Loucy (cell line): ENCODE results near the gene RIIAD1.

Experiments used
- H2AFZ ChIP-seq: fragments of 200-600 bp; sonication (generic); 2 replicates; pipeline ENCODE4 v1.6.0; 2016; ENCODE audit warnings: antibody characterized with exemption, mild to moderate bottlenecking, low read length, moderate library complexity
- H3F3A ChIP-seq: fragments of 200-600 bp; 2 replicates; pipeline ENCODE4 v1.6.0; 2016; ENCODE audit warnings: antibody characterized with exemption, low read depth, mild to moderate bottlenecking
- H3K27me3 ChIP-seq: fragments of 200-600 bp; sonication (generic); 2 replicates; pipeline ENCODE4 v1.6.1; 2014; ENCODE audit warnings: low read length, mild to moderate bottlenecking; ENCODE audit not compliant: insufficient read depth, poor library complexity, severe bottlenecking
- H3K36me3 ChIP-seq: fragments of 200-600 bp; sonication (generic); 2 replicates; pipeline ENCODE4 v1.6.1; 2016; ENCODE audit warnings: low read length; ENCODE audit not compliant: insufficient read depth
- H3K4me1 ChIP-seq: fragments of 200-600 bp; sonication (generic); 2 replicates; pipeline ENCODE4 v1.5.1; 2014; ENCODE audit warnings: low read length, mild to moderate bottlenecking; ENCODE audit not compliant: insufficient read depth, poor library complexity, severe bottlenecking
- H3K4me2 ChIP-seq: fragments of 200-600 bp; sonication (generic); 2 replicates; pipeline ENCODE4 v1.6.0; 2014; ENCODE audit warnings: antibody characterized with exemption, low read length, low read depth, mild to moderate bottlenecking; ENCODE audit not compliant: poor library complexity, severe bottlenecking
- H3K4me3 ChIP-seq: fragments of 200-600 bp; sonication (generic); 2 replicates; pipeline ENCODE4 v1.5.1; 2014; ENCODE audit warnings: low read length, mild to moderate bottlenecking, mixed read lengths; ENCODE audit not compliant: poor library complexity, severe bottlenecking
- H3K79me2 ChIP-seq: fragments of 200-600 bp; sonication (generic); 2 replicates; pipeline ENCODE4 v1.6.1; 2014; ENCODE audit warnings: low read length; ENCODE audit not compliant: insufficient read depth
- H3K9ac ChIP-seq: fragments of 200-600 bp; sonication (generic); 2 replicates; pipeline ENCODE4 v1.6.0; 2014; ENCODE audit warnings: mild to moderate bottlenecking, low read depth, low read length, moderate library complexity; ENCODE audit not compliant: poor library complexity, severe bottlenecking
- H3K9me2 ChIP-seq: fragments of 200-600 bp; sonication (generic); replicated peaks from 2 replicates; pipeline ENCODE4 v1.6.1; 2016; ENCODE audit warnings: low read depth, low read length, mixed read lengths
- H3K9me3 ChIP-seq: fragments of 200-600 bp; sonication (generic); 2 replicates; pipeline ENCODE4 v1.6.1; 2014; ENCODE audit warnings: mild to moderate bottlenecking, antibody characterized with exemption, low read length, low read depth; ENCODE audit not compliant: insufficient read depth
- H4K20me1 ChIP-seq: fragments of 200-600 bp; sonication (generic); 2 replicates; pipeline ENCODE4 v1.6.0; 2014; ENCODE audit warnings: antibody characterized with exemption, low read length, mild to moderate bottlenecking; ENCODE audit not compliant: insufficient read depth, poor library complexity, severe bottlenecking
- CTCF ChIP-seq: fragments of 200-600 bp; sonication (generic); conservative IDR thresholded peaks from 2 replicates; pipeline ENCODE4 v1.5.1; 2014; ENCODE audit warnings: mild to moderate bottlenecking, antibody characterized with exemption, low read length
- EZH2phosphoT487 ChIP-seq: fragments of 200-600 bp; IDR thresholded peaks from 2 replicates; pipeline ENCODE4 v1.6.1; 2018; ENCODE audit warnings: antibody characterized with exemption, mild to moderate bottlenecking, moderate library complexity, borderline replicate concordance

Gene RIIAD1

DNA sequence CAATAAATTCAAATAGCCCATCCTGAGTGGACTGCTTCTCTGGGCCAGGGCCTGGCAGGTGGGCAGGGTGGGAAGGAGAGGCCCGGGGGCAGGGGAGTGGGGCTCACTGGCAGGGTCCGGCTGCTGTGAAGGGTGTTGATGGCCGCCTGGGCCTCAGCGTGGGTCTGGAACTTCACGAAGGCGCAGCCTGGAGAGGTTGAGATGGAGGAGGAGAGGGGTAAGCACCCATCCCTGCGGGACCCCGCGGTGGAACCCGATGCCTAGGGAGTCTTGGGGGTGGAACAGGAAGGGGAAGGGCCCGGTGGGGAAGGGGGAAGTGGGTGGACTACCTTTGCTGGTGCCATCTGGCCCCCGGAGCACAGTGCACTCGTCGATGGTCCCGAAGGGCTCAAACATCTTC, 12.4 kb upstream of the RIIAD1 start:
- Histone ChIP-seq H3F3A (no peaks in the 10 kb centered on the region), H3K4me1 (peaks cover 25% of the 10 kb centered on the region), H3K79me2 (no peaks in the 10 kb centered on the region), H3K9ac (no peak overlapping the region), H3K9me2 (no peaks in the 10 kb centered on the region), H3K36me3 (no peaks in the 10 kb centered on the region), H2AFZ (no peak overlapping the region), H4K20me1 (no peaks in the 10 kb centered on the region), H3K4me3 (no peak overlapping the region), H3K4me2 (no peak overlapping the region), H3K9me3 (no peaks in the 10 kb centered on the region), H3K27me3 (no peaks in the 10 kb centered on the region)
- TF ChIP-seq EZH2phosphoT487 (no peak), CTCF (no peak)

DNA sequence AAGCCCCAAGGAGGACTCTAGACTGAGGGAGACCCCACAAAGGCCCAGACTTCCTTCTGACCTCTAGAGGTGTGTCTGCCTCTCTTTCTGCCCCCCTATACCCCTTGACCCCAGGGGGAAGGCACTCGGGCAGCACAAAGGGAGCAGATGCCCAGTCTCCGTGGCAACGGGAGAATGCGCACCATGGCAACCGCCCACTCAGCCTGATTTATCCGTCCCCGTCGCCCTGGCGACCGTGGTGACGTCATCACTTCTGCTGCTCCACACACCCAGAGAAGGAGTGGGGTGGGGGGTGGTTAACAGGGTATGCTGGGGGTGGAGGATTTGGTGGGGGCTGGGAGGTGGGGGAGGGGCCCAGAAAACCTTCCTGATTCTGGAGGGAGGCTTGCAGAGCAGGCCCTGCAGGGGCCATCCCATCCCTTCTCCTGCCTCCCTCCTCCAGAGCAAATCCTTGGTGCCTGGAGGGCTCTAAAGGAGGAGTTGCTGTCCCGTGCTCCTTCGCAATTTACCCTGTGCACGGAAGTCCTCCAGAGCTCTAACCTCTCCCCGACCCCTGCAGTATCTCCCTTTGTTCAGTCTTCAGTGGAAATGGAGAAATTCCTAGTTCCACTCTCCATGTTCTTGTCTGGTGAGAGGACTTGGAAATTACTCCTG, 11.0 kb upstream of the RIIAD1 start:
- peaks cover 15% of the 10 kb centered on the region for H3K4me1 ChIP-seq
- H2AFZ ChIP-seq: no peak overlapping the region
- no peaks in the 10 kb centered on the region for H3K27me3 ChIP-seq
- H3K4me3 ChIP-seq: no peak overlapping the region
- no peaks in the 10 kb centered on the region for H3F3A ChIP-seq
- no peaks in the 10 kb centered on the region for H3K9me2 ChIP-seq
- no peak overlapping the region for H3K9ac ChIP-seq
- no peaks in the 10 kb centered on the region for H4K20me1 ChIP-seq
- H3K79me2 ChIP-seq: no peaks in the 10 kb centered on the region
- no peak overlapping the region for H3K4me2 ChIP-seq
- H3K9me3 ChIP-seq: no peaks in the 10 kb centered on the region
- TF ChIP-seq EZH2phosphoT487: no peak
- no peak for TF ChIP-seq CTCF
- no peaks in the 10 kb centered on the region for H3K36me3 ChIP-seq

- no peak for TF ChIP-seq EZH2phosphoT487
- TF ChIP-seq CTCF: no peak
- Histone ChIP-seq H3K36me3 (no peaks in the 10 kb centered on the region), H3K79me2 (no peaks in the 10 kb centered on the region), H3K4me1 (peaks cover 12% of the 10 kb centered on the region), H4K20me1 (no peaks in the 10 kb centered on the region), H3K4me3 (no peak overlapping the region), H3K9ac (no peak overlapping the region), H3F3A (no peaks in the 10 kb centered on the region), H3K9me3 (no peaks in the 10 kb centered on the region), H3K9me2 (no peaks in the 10 kb centered on the region), H3K27me3 (no peaks in the 10 kb centered on the region), H3K4me2 (no peak overlapping the region), H2AFZ (no peak overlapping the region)
These were observed 10.1 kb upstream of the RIIAD1 start for GRCh38 chr1:151711044-151711800.
